Nephron progenitor cell (in vitro differentiated cells): ENCODE results near the gene LRRC7.

Experiments
- DNase-seq: peaks from one replicate; pipeline ENCODE4 v3.0.0; 2021
- H3K27ac Mint-ChIP-seq: 2 replicates; pipeline ENCODE4 v1.8.0; 2021; ENCODE audit warnings: mild to moderate bottlenecking, moderate library complexity, mixed read lengths
- H3K27me3 Mint-ChIP-seq: 2 replicates; pipeline ENCODE4 v1.8.0; 2021; ENCODE audit warnings: mild to moderate bottlenecking, low read depth, mixed read lengths; ENCODE audit not compliant: poor library complexity
- H3K36me3 Mint-ChIP-seq: 2 replicates; pipeline ENCODE4 v1.8.0; 2021; ENCODE audit warnings: low read depth, mixed read lengths
- H3K4me1 Mint-ChIP-seq: 2 replicates; pipeline ENCODE4 v1.8.0; 2021; ENCODE audit warnings: mixed read lengths
- H3K4me3 Mint-ChIP-seq: 2 replicates; pipeline ENCODE4 v1.8.0; 2021; ENCODE audit warnings: mild to moderate bottlenecking, moderate library complexity, mixed read lengths
- H3K9me3 Mint-ChIP-seq: 2 replicates; pipeline ENCODE4 v1.8.0; 2021; ENCODE audit warnings: mild to moderate bottlenecking, moderate library complexity, mixed read lengths
- CTCF ChIP-seq: fragments of 200-600 bp; sonication (generic); IDR thresholded peaks from 2 replicates; pipeline ENCODE4 v1.5.0; 2021; ENCODE audit warnings: antibody characterized with exemption

The LRRC7 gene

GRCh38 chr1:69985901-69986439 lies 418.2 kb downstream of the LRRC7 start:
- Mint-ChIP-seq H3K27me3 (peaks cover 7% of the 10 kb centered on the region), H3K27ac (no peak overlapping the region), H3K4me3 (no peak overlapping the region), H3K36me3 (no peaks in the 10 kb centered on the region), H3K4me1 (no peaks in the 10 kb centered on the region), H3K9me3 (no peaks in the 10 kb centered on the region)
- TF ChIP-seq CTCF, result no peak
- DNase-seq, result no peak

- Mint-ChIP-seq H3K9me3 (no peaks in the 10 kb centered on the region), H3K27me3 (peaks cover 9% of the 10 kb centered on the region), H3K27ac (no peak overlapping the region), H3K4me3 (no peak overlapping the region), H3K4me1 (no peaks in the 10 kb centered on the region), H3K36me3 (no peaks in the 10 kb centered on the region)
- no peak for DNase-seq
- no peak for TF ChIP-seq CTCF
These were observed 420.2 kb downstream of the LRRC7 start for GRCh38 chr1:69987881-69988280.

GRCh38 chr1:69991644-69992043 lies 423.9 kb downstream of the LRRC7 start:
- no peaks in the 10 kb centered on the region for H3K36me3 Mint-ChIP-seq
- H3K27ac Mint-ChIP-seq, result no peak overlapping the region
- H3K4me3 Mint-ChIP-seq, result no peak overlapping the region

GRCh38 chr1:69992594-69992993 lies 424.9 kb downstream of the LRRC7 start:
- peaks cover 2% of the 10 kb centered on the region for H3K27me3 Mint-ChIP-seq
- no peaks in the 10 kb centered on the region for H3K4me1 Mint-ChIP-seq
- no peak for TF ChIP-seq CTCF
- no peak for DNase-seq
- H3K36me3 Mint-ChIP-seq, result no peaks in the 10 kb centered on the region
- no peak overlapping the region for H3K4me3 Mint-ChIP-seq
- H3K9me3 Mint-ChIP-seq, result peaks cover 4% of the 10 kb centered on the region
- no peak overlapping the region for H3K27ac Mint-ChIP-seq

More at GRCh38 chr1:69991644-69992043, 423.9 kb downstream of the LRRC7 start:
- peaks cover 2% of the 10 kb centered on the region for H3K27me3 Mint-ChIP-seq
- TF ChIP-seq CTCF, result no peak
- H3K9me3 Mint-ChIP-seq, result no peaks in the 10 kb centered on the region
- DNase-seq, result no peak
- no peaks in the 10 kb centered on the region for H3K4me1 Mint-ChIP-seq

- no peak for TF ChIP-seq CTCF
- H3K4me1 Mint-ChIP-seq, result no peaks in the 10 kb centered on the region
- DNase-seq, result no peak
- H3K36me3 Mint-ChIP-seq, result no peaks in the 10 kb centered on the region
- no peak overlapping the region for H3K4me3 Mint-ChIP-seq
- H3K27me3 Mint-ChIP-seq, result peaks cover 2% of the 10 kb centered on the region
- peaks cover 4% of the 10 kb centered on the region for H3K9me3 Mint-ChIP-seq
- H3K27ac Mint-ChIP-seq, result no peak overlapping the region
These were observed 426.1 kb downstream of the LRRC7 start for GRCh38 chr1:69993810-69994209.

GRCh38 chr1:69994241-69994640 lies 426.5 kb downstream of the LRRC7 start:
- no peaks in the 10 kb centered on the region for H3K36me3 Mint-ChIP-seq
- H3K9me3 Mint-ChIP-seq, result peaks cover 4% of the 10 kb centered on the region
- H3K4me1 Mint-ChIP-seq, result no peaks in the 10 kb centered on the region
- H3K4me3 Mint-ChIP-seq, result no peak overlapping the region
- H3K27me3 Mint-ChIP-seq, result peaks cover 2% of the 10 kb centered on the region
- no peak for DNase-seq
- H3K27ac Mint-ChIP-seq, result no peak overlapping the region
- TF ChIP-seq CTCF, result no peak
